Measurements from ENCODE around the gene TLE4. TPM values are rescaled to one million over a fixed set of nuclear protein-coding genes. Genes with fewer than 3 reads are reported as not detected.

The TLE4 gene
- total and polyA plus RNA-seq, 10 of the 15 experiments (the other 5 are each of a cell fraction or from before 2014, with no cell fraction given): 5.3 to 53.3 (median 23.3) TPM

DNA sequence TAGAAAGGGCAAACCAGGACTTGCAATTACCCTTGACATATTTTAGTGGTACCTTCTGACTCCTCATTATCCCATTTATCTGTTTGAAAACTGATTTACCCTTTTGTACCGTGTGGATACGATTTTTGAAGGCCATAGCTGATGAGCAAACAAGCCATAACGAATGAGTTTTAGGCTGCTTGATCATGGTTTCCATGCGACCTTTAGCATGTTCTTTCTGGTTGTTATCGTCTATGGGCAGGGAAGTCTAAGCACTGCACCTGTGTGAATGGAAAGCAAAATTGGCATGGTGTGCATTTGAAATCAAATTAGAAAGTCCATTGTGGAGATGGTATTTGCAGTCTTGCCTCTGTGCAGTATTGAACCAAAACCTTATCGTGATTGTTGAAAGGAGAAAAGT lies 127.7 kb downstream of the TLE4 start (continued):
- TF ChIP-seq, protein P1, sequence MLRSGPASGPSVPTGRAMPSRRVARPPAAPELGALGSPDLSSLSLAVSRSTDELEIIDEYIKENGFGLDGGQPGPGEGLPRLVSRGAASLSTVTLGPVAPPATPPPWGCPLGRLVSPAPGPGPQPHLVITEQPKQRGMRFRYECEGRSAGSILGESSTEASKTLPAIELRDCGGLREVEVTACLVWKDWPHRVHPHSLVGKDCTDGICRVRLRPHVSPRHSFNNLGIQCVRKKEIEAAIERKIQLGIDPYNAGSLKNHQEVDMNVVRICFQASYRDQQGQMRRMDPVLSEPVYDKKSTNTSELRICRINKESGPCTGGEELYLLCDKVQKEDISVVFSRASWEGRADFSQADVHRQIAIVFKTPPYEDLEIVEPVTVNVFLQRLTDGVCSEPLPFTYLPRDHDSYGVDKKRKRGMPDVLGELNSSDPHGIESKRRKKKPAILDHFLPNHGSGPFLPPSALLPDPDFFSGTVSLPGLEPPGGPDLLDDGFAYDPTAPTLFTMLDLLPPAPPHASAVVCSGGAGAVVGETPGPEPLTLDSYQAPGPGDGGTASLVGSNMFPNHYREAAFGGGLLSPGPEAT (IDR thresholded peaks at IDR 0.05; ENCODE audit: low read depth): no peak
- TF ChIP-seq NFXL1 (IDR thresholded peaks at IDR 0.05; ENCODE audit: borderline replicate concordance) (no peak), ETV6 (conservative IDR thresholded peaks at IDR 0.05 in 1 of 2, IDR thresholded peaks at IDR 0.05 in 1 of 2; ENCODE audit: borderline replicate concordance in 1 of 2, low read depth in 1 of 2) (no peak), SUZ12 (IDR thresholded peaks at IDR 0.05; ENCODE audit: unreplicated experiment) (no peak), TBL1XR1 (IDR thresholded peaks at IDR 0.05; ENCODE audit: low read depth, low read length) (no peak), ZNF207 (IDR thresholded peaks at IDR 0.05; ENCODE audit: borderline replicate concordance) (no peak)
- TF ChIP-seq, protein P2, sequence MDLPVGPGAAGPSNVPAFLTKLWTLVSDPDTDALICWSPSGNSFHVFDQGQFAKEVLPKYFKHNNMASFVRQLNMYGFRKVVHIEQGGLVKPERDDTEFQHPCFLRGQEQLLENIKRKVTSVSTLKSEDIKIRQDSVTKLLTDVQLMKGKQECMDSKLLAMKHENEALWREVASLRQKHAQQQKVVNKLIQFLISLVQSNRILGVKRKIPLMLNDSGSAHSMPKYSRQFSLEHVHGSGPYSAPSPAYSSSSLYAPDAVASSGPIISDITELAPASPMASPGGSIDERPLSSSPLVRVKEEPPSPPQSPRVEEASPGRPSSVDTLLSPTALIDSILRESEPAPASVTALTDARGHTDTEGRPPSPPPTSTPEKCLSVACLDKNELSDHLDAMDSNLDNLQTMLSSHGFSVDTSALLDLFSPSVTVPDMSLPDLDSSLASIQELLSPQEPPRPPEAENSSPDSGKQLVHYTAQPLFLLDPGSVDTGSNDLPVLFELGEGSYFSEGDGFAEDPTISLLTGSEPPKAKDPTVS (IDR thresholded peaks at IDR 0.05; ENCODE audit: low read depth, low read length): no peak

DNA sequence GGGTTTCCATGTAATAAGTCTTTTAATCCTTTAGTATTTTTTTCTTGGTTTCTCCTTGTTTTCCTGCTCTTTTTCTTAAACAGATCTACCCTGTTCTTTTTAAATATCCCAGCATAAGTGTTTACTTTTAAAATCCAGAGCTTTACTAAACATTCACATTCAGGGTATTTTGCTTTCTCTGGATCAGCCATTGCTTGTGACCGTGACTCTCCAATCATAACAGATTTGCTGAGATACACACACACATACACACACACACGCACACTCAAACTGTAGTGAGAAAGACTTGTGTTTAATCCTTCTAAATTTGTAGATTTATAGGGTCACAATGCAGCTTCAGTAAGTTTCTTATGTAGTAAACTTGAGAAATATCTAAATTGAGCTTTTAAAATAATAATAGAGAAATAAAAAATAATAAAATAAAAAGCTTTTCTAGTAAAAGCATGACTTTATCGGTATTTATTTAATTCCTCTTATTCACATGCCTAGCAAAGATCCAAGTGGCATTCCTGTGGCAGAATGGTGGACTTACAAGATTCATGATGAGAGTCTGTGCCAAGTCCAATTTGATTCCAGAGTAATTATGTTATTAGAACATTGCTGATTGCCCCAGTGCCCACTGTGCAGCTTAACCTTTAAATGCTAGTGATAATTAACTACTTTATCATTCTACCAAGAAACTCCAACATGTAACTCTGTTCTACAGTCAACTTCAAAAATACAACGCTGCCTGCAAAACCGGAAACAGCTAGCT lies 129.0 kb downstream of the TLE4 start:
- H3K79me2 ChIP-seq (ENCODE audit: control insufficient read depth, insufficient read depth, low read length): no peaks in the 10 kb centered on the region
- H3K27ac ChIP-seq (ENCODE audit: control insufficient read depth, insufficient read depth): no peak overlapping the region
- FAIRE-seq: no peak
- no peaks in the 10 kb centered on the region for H3K9me3 ChIP-seq (replicated peaks; ENCODE audit: control insufficient read depth, insufficient read depth, low read length)
- SMC1A ChIA-PET (ENCODE audit: uncharacterized antibody, unreplicated experiment): interaction anchor here (0.8 to 1.3 kb wide), 4 partner anchors 12 to 127 kb away, joined by 3 to 5 read pairs (median 4); no protein-coding TSS in a partner anchor
- no peak overlapping the region for H3K4me3 ChIP-seq
- WGBS (ENCODE audit: insufficient coverage, insufficient replicate concordance, low lambda C conversion rate, missing lambda C conversion rate): 86% methylated on average over 5 of the region's 5 CpGs
- in situ Hi-C loops (cut with MboI) (no loop called here), intact Hi-C loops (cut with micrococcal nuclease; ENCODE audit: unreplicated experiment) (no loop called here)
- H3K4me1 ChIP-seq (ENCODE audit: control insufficient read depth, insufficient read depth, low read length): no peaks in the 10 kb centered on the region
- BruUV-seq (replicated peaks): no TSS peak
- H3K4me2 ChIP-seq (ENCODE audit: control insufficient read depth, insufficient read depth): no peak overlapping the region
- no peak overlapping the region for H2AFZ ChIP-seq (ENCODE audit: control insufficient read depth, low read depth, low read length)
- H3K36me3 ChIP-seq (ENCODE audit: control insufficient read depth in 2 of 2, insufficient read depth in 2 of 2, low read length in 1 of 2): no peaks in the 10 kb centered on the region
- H3K27me3 ChIP-seq (replicated peaks in 1 of 2; ENCODE audit: control insufficient read depth in 2 of 2, insufficient read depth in 2 of 2, low read length in 1 of 2): no peaks in the 10 kb centered on the region
- H3K9ac ChIP-seq (ENCODE audit: control insufficient read depth, insufficient read depth, low read length): no peak overlapping the region
- CTCF ChIA-PET: interaction anchor here (0.5 to 1.6 kb wide), 3 partner anchors 8 to 190 kb away, joined by 3 to 5 read pairs (median 4); no protein-coding TSS in a partner anchor
- POLR2A ChIA-PET: interaction anchor here (0.5 to 1.0 kb wide), 2 partner anchors 60 to 137 kb away, joined by 3 to 4 read pairs; no protein-coding TSS in a partner anchor
- ATAC-seq: no peak
- H4K20me1 ChIP-seq (ENCODE audit: control insufficient read depth, insufficient read depth): no peaks in the 10 kb centered on the region
- TF ChIP-seq NBN (IDR thresholded peaks at IDR 0.05): no peak
- no peak for TF ChIP-seq IKZF1 (conservative IDR thresholded peaks at IDR 0.05)
- TF ChIP-seq IRF4 (IDR thresholded peaks at IDR 0.05; ENCODE audit: low read depth, low read length): no peak
- TF ChIP-seq, protein P3, sequence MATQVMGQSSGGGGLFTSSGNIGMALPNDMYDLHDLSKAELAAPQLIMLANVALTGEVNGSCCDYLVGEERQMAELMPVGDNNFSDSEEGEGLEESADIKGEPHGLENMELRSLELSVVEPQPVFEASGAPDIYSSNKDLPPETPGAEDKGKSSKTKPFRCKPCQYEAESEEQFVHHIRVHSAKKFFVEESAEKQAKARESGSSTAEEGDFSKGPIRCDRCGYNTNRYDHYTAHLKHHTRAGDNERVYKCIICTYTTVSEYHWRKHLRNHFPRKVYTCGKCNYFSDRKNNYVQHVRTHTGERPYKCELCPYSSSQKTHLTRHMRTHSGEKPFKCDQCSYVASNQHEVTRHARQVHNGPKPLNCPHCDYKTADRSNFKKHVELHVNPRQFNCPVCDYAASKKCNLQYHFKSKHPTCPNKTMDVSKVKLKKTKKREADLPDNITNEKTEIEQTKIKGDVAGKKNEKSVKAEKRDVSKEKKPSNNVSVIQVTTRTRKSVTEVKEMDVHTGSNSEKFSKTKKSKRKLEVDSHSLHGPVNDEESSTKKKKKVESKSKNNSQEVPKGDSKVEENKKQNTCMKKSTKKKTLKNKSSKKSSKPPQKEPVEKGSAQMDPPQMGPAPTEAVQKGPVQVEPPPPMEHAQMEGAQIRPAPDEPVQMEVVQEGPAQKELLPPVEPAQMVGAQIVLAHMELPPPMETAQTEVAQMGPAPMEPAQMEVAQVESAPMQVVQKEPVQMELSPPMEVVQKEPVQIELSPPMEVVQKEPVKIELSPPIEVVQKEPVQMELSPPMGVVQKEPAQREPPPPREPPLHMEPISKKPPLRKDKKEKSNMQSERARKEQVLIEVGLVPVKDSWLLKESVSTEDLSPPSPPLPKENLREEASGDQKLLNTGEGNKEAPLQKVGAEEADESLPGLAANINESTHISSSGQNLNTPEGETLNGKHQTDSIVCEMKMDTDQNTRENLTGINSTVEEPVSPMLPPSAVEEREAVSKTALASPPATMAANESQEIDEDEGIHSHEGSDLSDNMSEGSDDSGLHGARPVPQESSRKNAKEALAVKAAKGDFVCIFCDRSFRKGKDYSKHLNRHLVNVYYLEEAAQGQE (IDR thresholded peaks at IDR 0.05; ENCODE audit: low read depth, low read length): no peak
- no peak for TF ChIP-seq BCL11A (IDR thresholded peaks at IDR 0.05; ENCODE audit: low read depth, low read length)
- TF ChIP-seq ASH2L (IDR thresholded peaks at IDR 0.05; ENCODE audit: borderline replicate concordance, low read depth): no peak
- no peak for TF ChIP-seq CEBPB (IDR thresholded peaks at IDR 0.05; ENCODE audit: borderline replicate concordance in 1 of 2, low read depth in 2 of 2, low read length in 2 of 2)
- TF ChIP-seq NRF1 (conservative IDR thresholded peaks at IDR 0.05; ENCODE audit: low read depth, low read length): no peak
- TF ChIP-seq SIX5 (IDR thresholded peaks at IDR 0.05; ENCODE audit: low read depth, low read length, severe bottlenecking): no peak
- RAD21 ChIA-PET (ENCODE audit: unreplicated experiment): interaction anchor here (0.6 kb wide), 1 partner anchor 1583 kb away, joined by 3 read pairs; no protein-coding TSS in a partner anchor
- no peak for DNase-seq (ENCODE audit: low read depth, low spot score)
